Fibroblast of villous mesenchyme (primary cell): Measurements from ENCODE around the gene TMEM184B. TPM values are rescaled to one million over a fixed set of nuclear protein-coding genes. Genes with fewer than 3 reads are reported as not detected.

Experiments used
- DNase-seq: peaks from one replicate; pipeline ENCODE4 v3.0.0-alpha.2; 2010; ENCODE audit warnings: low read depth
- H3K4me3 ChIP-seq: 2 replicates; pipeline ENCODE4 v1.5.1; 2011; ENCODE audit warnings: low read depth, mild to moderate bottlenecking, low read length
- CTCF ChIP-seq: IDR thresholded peaks from 2 replicates; pipeline ENCODE4 v1.5.1; 2012; ENCODE audit warnings: low read depth, mild to moderate bottlenecking, low read length; ENCODE audit not compliant: insufficient read depth
- total RNA-seq: library from RNA; depleted of rRNA; stranded (reverse); fragments of >200 nt; gene quantifications from 2 replicates; pipeline ENCODE4 v1.2.3, GENCODE V29; 2012

Gene TMEM184B
- total RNA-seq, 1 donor, result 44.9 TPM

GRCh38 chr22:38203090-38203810 lies 69.6 kb downstream of the TMEM184B start:
- peak overlapping the region; percentile 75 for H3K4me3 ChIP-seq
- TF ChIP-seq CTCF, result no peak
- peak; percentile 65 for DNase-seq

GRCh38 chr22:38202437-38203089 lies 70.2 kb downstream of the TMEM184B start:
- H3K4me3 ChIP-seq, result peak overlapping the region; percentile 75
- TF ChIP-seq CTCF, result no peak
- DNase-seq, result peak; percentile 94

GRCh38 chr22:38201711-38202436 lies 70.9 kb downstream of the TMEM184B start, which contains the start of gene MAFF:
Gene MAFF (plus strand): TSS chr22:38201994. CDS start chr22:38213854, 11,860 bp downstream.
- peak; percentile 98 for DNase-seq
- TF ChIP-seq CTCF, result no peak
- peak within 1 kb of the TSS; percentile 75 for H3K4me3 ChIP-seq

- no peak for DNase-seq
These were observed 71.5 kb downstream of the TMEM184B start for GRCh38 chr22:38201371-38201710.

GRCh38 chr22:38199826-38200559 lies 72.8 kb downstream of the TMEM184B start:
- no peak overlapping the region for H3K4me3 ChIP-seq
- DNase-seq, result no peak
- TF ChIP-seq CTCF, result no peak

More at GRCh38 chr22:38201371-38201710, 71.5 kb downstream of the TMEM184B start:
- peak overlapping the region; percentile 51 for H3K4me3 ChIP-seq
- TF ChIP-seq CTCF, result no peak

GRCh38 chr22:38196791-38197419 lies 75.9 kb downstream of the TMEM184B start:
- no peak overlapping the region for H3K4me3 ChIP-seq
- TF ChIP-seq CTCF, result no peak
- peak; percentile 58 for DNase-seq
